HG03025 (cell line): Measurements from ENCODE around the gene ALDH3B2.
"Not testable (repeated sequence)": the region's sequence is repeated elsewhere in the genome, so short reads cannot be mapped to it uniquely, and the experiment has no call there.

Experiments
- ATAC-seq: cut with Tn5 transposase; IDR thresholded peaks from one replicate; pipeline ENCODE4 v1.9.1; 2021; ENCODE audit warnings: mild to moderate bottlenecking, moderate library complexity; ENCODE audit not compliant: unreplicated experiment, low FRiP score

The ALDH3B2 gene, protein sequence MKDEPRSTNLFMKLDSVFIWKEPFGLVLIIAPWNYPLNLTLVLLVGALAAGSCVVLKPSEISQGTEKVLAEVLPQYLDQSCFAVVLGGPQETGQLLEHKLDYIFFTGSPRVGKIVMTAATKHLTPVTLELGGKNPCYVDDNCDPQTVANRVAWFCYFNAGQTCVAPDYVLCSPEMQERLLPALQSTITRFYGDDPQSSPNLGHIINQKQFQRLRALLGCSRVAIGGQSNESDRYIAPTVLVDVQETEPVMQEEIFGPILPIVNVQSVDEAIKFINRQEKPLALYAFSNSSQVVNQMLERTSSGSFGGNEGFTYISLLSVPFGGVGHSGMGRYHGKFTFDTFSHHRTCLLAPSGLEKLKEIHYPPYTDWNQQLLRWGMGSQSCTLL

DNA sequence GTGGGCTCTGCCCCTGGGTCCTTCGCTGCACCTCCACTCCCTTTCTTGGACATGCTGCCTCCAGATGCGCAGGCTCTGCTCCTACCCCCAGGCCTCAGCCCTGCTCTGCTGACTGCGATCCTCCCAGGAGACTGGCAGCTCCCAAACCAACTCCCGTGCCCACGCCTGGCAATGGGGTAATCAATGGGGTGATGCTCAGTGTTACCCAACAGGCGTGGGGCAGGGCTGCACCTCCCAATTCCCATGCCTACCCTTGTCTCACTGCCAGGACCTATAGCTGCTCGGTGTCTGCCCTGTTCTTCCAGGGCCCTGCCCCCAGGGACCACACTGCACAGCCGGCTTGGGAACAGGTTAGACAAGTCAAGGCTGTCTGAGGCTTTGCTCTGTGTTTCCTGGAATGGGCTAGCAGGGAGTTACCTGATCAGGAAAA is at the start of gene ALDH3B2:
Gene ALDH3B2, minus strand, starts transcription at position 182 of the 430 bp plus-strand sequence. CDS start 7,688 bp downstream, outside the sequence.
- ATAC-seq: no peak

DNA sequence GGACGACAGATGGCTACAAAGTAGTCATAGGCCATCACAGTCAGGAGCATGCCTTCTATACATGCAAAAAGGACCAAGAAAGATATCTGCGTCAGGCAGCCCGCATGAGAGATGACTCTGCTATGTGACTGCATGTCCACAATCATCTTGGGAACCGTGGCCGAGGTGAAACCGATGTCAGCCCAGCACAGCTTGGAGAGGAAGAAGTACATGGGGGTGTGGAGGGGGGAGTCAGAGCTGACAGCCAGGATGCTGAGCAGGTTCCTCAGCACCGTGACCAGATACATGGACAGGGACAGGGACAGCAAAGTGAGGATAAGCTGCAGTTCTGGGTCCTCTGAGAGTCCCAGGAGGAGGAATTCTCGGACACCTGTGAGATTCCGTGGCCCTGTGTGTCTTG is 48.6 kb upstream of the ALDH3B2 start:
- not testable (repeated sequence) for ATAC-seq

DNA sequence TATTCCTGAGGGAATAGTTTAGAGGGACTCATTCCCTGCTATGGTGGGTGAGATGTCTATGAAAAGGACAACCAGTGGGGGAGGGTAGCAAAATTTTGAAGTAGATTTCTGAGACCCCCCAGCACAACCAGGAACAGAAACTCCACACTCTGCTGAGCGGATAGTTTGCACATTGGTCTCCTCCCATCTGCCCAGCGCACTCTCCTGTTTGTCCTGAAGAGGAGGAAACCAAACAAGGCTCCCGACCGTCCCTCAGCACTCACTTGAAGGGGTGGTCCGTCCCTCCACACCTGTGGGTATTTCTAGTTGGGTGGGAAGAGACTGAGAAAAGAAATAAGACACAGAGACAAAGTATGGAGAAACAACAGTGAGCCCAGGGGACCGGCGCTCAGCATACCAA is 41.8 kb upstream of the ALDH3B2 start:
- ATAC-seq: not testable (repeated sequence)

DNA sequence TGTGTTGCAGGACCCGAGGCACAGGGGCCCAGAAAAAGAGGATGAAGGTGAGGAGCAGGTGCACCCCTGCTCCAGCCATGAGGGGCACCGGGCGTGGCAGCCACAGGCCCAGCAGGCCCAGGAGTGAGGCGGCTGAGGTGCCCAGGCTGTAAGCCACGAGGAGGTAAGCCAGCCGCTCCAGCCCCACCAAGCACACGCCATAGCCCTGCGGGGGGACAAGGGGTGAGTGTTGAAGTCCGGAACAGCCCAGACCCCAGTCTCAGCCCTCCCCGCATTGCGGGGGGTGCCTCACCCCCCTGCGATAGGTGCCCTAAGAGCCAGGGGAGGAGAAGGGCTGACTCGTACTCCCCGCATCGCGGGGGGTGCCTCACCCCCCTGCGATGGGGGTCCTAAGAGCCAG is 41.4 kb upstream of the ALDH3B2 start:
- not testable (repeated sequence) for ATAC-seq

DNA sequence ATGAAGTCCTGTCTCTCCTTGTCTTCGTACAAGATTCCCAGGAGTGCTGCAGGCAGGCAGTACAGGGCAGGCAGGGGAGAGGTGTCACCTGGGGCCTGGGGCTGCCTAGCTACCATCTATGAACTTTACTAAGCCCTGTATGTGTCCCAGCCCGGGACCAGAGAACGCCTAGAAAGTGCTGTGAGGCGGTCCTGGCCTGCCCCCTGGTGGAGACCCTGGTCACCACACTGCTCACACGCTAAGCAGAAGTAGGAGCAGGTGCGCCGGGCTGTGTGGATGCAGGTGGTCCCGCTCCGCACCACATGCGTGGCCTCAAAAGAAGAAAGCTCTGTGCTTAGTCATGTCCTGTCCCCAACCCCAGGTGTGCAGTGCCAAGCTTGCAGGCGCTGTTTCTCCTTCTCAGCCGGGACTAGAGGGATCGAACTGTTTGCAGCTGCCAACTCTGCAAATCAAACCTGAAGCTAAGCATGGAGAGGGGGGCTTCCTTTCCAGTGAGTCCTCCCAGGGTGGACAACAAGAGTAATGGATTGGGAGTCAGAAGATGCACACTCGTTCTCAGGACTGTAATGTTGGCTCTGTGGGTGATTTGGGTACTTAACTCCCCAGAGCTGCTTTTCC is 39.6 kb upstream of the ALDH3B2 start:
- not testable (repeated sequence) for ATAC-seq

DNA sequence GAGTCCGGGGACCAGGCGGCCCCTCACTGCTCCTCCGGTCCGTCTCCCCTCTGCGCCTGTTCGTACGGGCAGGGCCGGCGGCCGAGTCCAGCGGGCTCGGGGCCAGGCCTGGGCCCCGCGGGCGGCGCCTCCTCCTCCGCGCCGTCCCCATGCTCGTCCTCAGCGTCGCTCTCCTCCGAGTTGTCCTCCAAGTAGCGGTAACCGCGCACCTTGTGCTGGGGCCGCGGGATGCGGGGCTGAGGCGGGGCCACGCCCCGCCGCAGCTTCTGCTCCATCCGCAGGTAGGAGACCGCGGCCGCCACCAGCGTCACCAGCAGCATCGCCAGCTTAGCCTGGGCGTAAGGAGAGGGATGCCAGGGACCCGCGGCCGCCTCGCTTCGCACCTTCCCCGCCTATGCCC is 37.3 kb upstream of the ALDH3B2 start:
- not testable (repeated sequence) for ATAC-seq

DNA sequence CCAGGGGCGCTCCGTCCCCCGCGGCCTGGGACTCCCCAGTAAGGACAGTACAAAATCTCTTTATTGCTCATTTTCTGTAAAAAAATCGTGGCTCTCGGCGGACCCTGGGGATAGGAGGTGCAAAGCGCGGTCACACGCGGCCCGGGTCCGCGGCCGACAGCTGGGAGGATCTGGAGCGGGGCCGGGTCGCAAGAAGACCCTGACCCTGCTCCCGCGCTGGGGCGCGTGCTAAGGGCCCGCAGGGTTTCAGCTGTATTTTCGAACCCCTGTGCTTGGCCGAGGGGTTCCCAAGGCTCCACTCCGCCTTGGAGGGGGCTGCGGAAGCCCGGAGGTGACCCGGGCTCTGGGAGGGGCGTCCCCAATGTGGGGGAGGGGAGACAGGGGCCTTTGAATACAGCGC is 36.8 kb upstream of the ALDH3B2 start:
- not testable (repeated sequence) for ATAC-seq

DNA sequence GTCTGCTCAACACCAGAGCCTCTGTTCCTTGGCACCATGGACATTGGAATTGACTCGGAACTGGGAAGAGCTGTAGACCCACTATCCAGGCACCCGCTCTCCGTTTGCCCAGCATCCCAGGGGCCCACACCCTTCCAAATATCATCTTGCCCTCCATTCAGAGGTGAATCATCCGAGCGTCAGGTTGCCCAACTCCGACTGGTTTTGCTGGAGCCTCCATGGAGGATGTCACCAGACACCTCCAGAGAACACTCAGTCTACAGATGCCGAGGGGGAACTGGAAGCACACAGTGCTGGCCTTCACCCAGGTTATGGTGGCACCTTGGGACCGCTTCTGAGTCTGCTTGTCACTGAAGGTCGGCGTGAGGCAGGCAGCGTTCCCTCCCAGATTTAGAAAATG is 35.4 kb upstream of the ALDH3B2 start:
- not testable (repeated sequence) for ATAC-seq

DNA sequence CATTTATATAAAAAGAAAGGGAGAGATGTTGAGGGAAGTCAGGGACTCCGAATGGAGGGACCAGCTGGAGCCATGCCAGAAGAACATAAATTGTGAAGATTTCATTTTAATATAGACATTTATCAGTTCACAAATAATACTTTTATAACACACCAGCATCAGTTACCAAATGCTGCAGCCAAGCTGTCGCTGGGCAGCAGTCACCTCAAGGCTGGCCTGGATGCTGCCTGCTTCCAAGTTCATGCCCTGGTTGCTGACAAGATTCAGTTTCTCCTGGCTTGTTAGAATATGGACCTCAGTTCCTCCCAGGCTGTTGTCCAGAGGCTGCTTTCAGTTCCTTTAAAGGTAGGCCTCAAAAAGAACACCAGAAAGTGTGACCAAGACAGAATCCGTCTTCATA is 30.8 kb upstream of the ALDH3B2 start:
- no peak for ATAC-seq

DNA sequence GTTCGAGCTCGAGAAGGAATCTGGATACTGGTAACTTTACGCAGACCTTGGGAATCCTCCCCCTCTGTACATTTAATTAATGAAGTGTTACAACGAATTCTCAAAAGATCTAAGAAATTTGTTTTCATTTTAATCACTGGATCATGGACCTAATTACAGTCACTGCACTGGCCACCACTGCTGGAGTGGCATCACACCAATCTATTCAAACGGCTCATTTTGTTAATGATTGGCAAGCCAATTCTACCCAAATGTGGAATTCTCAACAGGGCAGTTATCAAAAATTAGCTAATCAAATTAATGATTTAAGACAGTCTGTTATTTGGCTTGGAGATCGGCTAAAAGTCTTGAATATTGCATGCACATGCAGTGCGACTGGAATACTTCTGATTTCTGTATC is 30.1 kb upstream of the ALDH3B2 start:
- no peak for ATAC-seq

DNA sequence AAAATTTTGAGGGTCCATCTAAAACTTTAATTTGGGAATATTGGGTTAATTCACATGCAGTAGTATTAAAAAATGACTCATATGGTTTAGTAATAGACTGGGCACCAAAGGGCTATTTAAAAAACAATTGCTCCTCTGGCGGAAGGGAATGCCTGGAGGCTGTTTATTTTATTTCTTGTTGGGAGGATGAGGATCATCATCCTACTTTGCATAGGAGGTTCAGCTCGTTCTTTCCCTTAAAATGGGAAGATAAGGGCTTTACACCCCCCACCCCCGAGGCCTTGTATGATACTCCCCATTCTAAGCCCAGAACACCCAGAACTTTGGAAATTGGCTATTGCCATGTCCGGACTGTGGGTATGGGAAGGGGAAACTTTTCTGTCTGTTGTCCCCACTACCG is 29.3 kb upstream of the ALDH3B2 start:
- ATAC-seq: not testable (repeated sequence)

DNA sequence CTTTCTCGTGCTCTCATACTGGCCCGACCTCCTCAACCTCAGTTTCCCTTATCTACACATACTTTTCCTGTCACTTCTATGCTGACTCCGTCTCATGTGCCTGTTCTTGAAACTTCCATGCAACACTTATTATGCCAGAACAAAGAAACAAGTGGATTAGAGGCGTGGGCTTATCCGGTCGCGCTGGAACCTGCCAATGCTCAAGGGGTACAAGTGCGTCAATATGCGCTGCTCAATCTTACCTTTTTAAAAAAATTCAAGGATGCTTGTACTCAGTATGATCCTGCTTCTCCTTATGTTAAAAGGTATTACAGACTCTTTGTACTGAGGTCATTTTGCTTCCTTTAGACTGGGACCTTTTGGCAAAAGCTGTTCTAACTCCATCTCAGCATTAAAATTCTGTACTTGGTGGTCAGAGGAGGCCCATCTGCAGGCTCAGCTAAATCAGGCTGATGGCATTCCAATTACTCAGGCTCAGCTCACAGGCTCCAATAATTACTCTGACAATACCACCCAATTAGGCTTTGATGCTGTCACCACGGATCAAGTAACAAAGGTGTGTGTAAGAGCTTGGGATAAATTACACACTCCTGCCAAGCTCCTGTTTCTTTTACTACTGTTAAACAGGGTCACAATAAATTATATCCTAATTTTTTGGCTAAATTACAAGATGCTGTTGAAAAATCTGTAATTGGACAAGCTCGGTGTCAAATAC is 26.3 kb upstream of the ALDH3B2 start:
- no peak for ATAC-seq

DNA sequence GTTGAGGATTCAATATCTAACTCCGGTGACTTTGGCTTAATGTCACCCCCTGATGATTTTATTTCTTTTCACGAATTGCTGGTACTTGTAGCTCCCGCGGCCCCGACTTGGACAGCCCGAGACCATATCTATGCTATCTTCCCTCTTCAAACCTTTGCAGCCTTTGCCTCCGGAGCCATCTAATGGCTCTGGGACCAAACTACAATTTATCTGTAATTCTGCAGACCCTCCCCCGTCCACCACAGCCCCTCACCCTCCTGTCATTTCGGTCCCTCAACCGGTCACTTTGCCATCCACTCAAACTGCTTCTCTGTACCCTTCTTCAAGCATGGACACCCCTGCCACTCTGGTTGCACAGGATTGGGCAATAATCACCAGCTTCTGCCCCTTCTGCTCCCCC is 25.7 kb upstream of the ALDH3B2 start:
- no peak for ATAC-seq

DNA sequence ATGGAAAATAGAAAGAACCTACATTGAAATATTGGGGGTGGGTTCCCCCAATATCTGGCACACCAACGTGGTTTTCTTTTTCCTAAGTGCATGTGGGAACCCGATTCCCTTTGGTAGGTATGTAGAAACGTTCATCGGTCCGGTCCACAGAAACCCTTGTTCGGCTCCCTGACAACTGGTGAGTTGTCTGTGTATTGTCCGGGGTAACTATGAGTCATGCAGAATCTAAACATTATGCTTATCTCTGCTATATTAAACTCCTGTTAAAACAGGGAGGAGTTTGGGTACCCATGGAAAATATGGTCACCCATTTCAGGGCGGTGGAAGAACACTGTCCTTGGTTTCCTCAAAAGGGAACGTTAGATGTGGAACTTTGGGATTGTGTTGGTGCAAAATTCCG is 25.1 kb upstream of the ALDH3B2 start:
- ATAC-seq: no peak

DNA sequence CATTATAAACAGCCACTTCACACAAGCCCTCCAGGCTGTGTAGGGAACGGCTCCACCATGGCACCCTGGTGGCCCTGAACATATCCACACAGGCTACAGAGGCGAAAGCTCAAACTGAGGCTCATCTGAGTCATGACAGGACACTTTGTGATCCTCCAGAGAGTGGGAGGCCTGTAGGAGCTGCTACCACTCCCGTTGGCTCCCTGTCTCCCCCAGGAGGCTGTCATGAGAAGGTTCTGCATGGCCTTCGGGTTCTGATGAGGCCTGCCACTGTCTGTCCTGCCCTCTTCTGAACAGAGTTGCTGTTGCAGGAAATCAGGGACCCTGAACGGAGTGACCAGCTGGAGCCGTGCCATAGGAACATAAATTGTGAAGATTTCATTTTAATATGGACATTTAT is 23.8 kb upstream of the ALDH3B2 start:
- no peak for ATAC-seq

DNA sequence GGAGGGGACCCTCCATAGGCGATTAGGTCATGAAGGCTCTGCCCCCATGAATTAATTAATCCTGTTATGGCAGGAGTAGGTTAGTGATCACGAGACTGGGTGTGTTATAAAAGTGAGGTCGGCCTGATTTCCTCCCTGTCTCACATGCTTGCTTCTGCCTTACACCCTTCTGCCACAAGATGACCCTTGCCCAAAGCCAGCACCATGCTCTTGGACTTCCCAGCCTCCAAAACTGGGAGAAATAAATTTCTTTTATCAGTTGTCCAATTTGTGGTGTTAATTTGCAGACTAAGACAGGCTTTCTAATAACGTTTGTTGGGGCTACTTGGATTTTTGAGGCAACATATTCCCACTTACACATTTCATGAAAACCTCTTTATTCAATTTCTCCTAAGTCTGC is 23.4 kb upstream of the ALDH3B2 start:
- ATAC-seq: no peak

DNA sequence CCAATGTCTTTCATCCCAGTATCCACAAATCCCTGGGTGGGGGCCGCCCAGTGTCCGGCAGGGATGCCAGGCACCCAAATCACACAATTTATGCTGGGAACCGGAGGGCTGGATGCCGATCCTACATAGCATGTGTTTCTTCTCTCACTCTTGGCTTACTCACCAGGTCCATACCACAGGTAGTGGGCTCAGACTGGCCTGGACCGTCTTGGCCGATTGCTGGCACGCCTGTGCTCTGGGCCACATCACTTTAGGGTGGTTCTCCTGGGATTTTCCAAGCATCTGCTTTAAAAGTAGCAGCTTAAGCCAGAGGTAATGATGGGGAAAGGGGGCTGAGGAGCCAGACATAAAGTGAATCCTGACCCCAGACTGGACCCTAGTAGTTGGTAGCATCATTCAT is 22.6 kb upstream of the ALDH3B2 start:
- no peak for ATAC-seq

DNA sequence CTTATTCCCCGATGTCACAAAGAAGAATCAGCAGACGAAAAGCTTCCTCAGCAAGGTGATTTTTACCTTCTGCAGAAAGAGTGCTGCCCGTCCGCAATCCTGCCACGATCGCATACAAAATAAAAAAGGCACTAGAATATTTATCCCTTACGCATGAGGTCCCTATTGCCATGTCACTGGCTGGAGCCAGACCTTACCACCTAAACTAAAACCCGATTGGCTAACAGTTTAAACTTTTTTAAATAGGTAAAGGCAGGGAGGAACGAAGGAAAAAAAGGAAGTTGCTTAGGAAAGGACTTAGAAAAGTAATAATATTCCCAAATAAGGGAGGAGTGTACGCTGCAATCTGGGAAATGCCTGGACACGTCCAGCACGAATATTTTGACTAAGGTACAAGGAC is 21.2 kb upstream of the ALDH3B2 start:
- ATAC-seq: no peak

DNA sequence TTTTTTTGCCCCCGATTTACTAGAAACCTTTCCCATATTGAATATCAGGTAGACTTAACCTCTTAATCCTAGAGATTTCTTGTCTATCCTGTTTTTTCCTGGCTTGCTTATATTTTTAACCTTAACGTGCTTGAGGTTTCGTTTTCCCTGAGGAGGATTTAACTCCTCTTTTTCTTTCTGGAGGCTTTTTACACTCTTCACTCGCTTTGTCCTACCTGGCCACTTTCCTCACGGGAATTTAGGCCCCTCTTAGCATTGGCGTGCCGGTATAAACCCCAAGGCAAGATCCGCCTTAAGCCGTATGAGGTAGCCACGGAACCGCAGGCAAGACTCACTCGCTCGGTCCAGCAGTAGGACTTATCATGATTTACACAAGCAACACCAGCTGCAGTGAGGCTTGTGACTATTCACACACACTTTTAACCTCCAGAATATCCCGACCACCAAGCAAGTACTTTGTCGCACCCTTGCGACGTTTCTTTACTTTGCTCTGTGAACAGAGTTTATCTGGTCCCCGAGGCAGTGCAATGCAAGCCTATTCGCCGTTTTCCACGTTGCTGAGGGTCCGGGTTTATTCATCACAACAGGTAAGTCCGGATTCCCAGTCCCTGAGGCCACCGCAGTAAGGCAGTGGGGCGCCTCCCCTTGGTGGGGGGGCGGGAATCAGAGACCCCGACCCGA is 20.6 kb upstream of the ALDH3B2 start:
- ATAC-seq: no peak

DNA sequence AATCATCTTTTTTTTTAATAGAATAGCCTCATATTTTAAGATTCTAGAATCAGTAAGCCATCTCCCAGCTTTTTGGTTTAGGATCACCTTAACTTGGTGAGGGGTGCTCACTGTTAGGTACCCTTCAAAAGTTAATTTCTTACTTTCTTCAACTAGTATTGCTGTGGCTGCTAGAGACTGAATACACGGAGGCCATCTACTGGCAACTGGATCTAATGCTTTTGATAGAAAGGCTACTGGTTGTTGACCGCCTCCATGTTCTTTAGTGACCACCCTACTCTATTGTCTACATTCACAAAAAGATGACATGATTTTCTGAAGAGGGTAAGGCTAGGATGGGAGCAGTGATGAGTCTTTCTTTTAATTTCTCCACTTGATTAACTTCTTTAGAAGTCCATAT is 16.7 kb upstream of the ALDH3B2 start:
- ATAC-seq: no peak

DNA sequence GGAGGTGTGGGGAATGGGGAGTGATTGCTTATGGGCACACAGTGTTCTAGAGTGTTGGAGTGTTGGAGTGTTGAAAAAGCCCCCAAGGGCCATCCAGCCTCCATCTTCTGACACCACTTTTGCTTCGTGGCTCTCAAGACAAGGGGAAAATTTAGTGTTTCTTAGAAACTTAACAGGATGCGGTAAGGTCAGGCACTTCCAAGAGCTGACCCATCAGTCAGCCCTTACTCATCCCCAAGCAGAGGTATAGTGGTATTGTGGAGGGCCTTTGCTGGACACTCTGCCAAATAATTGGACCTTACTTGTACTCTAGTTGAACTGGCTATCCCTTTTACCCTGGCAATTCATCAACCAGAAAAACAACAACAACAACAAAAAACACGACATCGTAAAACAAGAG is 14.8 kb upstream of the ALDH3B2 start:
- ATAC-seq: no peak
